ENCODE measurements around the gene GLIS1. TPM values are rescaled to one million over a fixed set of nuclear protein-coding genes. Genes with fewer than 3 reads are reported as not detected.

GLIS1 gene
- total RNA-seq, 2 experiments from 2014 or later, result not detected

DNA sequence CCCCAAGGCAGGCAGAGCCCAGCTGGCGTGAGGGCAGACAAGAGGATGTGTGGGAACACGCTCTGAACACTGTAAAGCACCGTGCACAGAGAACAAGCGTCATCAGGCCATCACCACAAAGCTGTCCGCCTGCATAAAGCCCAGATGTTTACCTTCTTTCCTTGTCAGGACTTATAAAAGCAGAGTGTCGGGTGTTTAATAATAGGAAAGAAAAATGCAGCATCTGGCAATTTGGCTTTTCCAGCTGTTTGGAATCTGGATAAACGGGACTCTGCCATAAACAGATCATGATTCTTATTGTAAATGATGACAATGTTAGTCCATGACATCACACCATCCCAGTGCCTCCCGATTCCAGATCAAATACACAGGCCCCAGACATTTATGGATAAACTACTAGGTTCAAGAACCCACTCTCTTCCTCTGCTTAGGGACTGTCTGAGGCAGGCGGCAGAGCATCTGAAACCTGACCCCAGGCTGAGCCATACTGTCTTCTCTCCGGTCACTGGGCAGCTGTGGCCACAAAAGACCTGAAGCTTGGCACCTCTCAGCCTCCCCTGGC, 4.2 kb downstream of the GLIS1 start:
- DNase-seq (no peak), ATAC-seq (no peak)
- POLR2A ChIA-PET, result no interaction called here
- CTCF ChIA-PET, result interaction anchor here (1.2 kb wide), 1 partner anchor 9 kb away, joined by 3 read pairs; no protein-coding TSS in a partner anchor
- Mint-ChIP-seq H3K4me3 (no peak overlapping the region), H3K27ac (no peak overlapping the region), H3K27me3 (peaks cover 31% of the 10 kb centered on the region), H3K9me3 (no peaks in the 10 kb centered on the region), H3K36me3 (ENCODE audit: low read depth) (no peaks in the 10 kb centered on the region), H3K4me1 (ENCODE audit: low read depth) (no peaks in the 10 kb centered on the region)
- intact Hi-C loops (cut with micrococcal nuclease), result no loop called here
- TF ChIP-seq CTCF (IDR thresholded peaks at IDR 0.05), result no peak

DNA sequence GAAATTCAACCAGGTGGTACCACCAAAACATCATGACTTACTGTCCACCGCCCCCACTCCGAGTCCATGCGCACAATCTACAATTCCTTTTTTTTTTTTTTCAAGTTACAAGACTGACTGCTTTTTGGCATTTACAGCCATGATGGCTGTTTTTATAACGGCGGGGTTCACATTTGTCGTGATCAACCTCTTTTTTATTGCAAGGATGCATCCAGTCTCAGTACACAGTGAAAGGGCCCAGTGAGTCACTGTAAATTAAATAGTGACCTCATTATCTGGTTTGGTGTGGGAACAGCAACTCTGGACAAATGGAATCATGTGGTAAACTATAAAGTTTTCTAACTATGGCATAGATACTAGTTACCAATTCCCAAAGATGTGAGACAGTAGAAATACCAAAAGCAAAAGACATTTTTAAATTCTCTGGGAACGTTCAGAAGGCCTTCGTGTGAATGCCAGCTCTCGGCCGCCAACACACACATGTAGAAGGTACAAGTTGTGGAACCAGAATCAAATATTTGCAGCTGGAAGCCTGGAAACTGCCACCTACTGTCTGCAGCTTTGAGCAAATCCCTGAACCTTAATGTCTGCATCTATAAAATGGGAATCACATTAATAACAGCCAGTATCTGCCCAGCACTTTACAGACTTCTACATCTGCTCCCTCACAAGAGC, 4.9 kb downstream of the GLIS1 start:
- TF ChIP-seq CTCF (IDR thresholded peaks at IDR 0.05), result no peak
- no peak for DNase-seq
- Mint-ChIP-seq H3K27ac (no peak overlapping the region), H3K27me3 (peaks cover 27% of the 10 kb centered on the region), H3K4me3 (no peak overlapping the region), H3K9me3 (no peaks in the 10 kb centered on the region), H3K4me1 (ENCODE audit: low read depth) (no peaks in the 10 kb centered on the region), H3K36me3 (ENCODE audit: low read depth) (no peaks in the 10 kb centered on the region)
- ATAC-seq, result no peak
- ChIA-PET POLR2A (no interaction called here), CTCF (interaction anchor here (1.2 kb wide), 1 partner anchor 10 kb away, joined by 3 read pairs; no protein-coding TSS in a partner anchor)
- intact Hi-C loops (cut with micrococcal nuclease), result no loop called here

- no peak overlapping the region for H3K4me3 Mint-ChIP-seq
- ChIA-PET POLR2A (no interaction called here), CTCF (no interaction called here)
Observed at GRCh38 chr1:53733447-53733931, 5.5 kb downstream of the GLIS1 start.

GRCh38 chr1:53732912-53733317, 6.0 kb downstream of the GLIS1 start:
- intact Hi-C loops (cut with micrococcal nuclease), result no loop called here
- peaks cover 25% of the 10 kb centered on the region for H3K27me3 Mint-ChIP-seq
- CTCF ChIA-PET, result no interaction called here
- H3K27ac Mint-ChIP-seq, result no peak overlapping the region
- H3K4me3 Mint-ChIP-seq, result no peak overlapping the region
- no peaks in the 10 kb centered on the region for H3K4me1 Mint-ChIP-seq (ENCODE audit: low read depth)
- DNase-seq (no peak), ATAC-seq (no peak)
- POLR2A ChIA-PET, result no interaction called here
- H3K36me3 Mint-ChIP-seq (ENCODE audit: low read depth), result no peaks in the 10 kb centered on the region
- H3K9me3 Mint-ChIP-seq, result no peaks in the 10 kb centered on the region
- no peak for TF ChIP-seq CTCF (IDR thresholded peaks at IDR 0.05)

More at GRCh38 chr1:53733447-53733931, 5.5 kb downstream of the GLIS1 start:
- ATAC-seq (no peak), DNase-seq (no peak)
- no peak overlapping the region for H3K27ac Mint-ChIP-seq
- intact Hi-C loops (cut with micrococcal nuclease), result no loop called here
- H3K36me3 Mint-ChIP-seq (ENCODE audit: low read depth), result no peaks in the 10 kb centered on the region
- H3K9me3 Mint-ChIP-seq, result no peaks in the 10 kb centered on the region
- H3K27me3 Mint-ChIP-seq, result peaks cover 27% of the 10 kb centered on the region
- TF ChIP-seq CTCF (IDR thresholded peaks at IDR 0.05), result no peak
- no peaks in the 10 kb centered on the region for H3K4me1 Mint-ChIP-seq (ENCODE audit: low read depth)

- H3K4me3 Mint-ChIP-seq, result no peak overlapping the region
- ChIA-PET POLR2A (no interaction called here), CTCF (no interaction called here)
- no peak for ATAC-seq
- TF ChIP-seq CTCF (IDR thresholded peaks at IDR 0.05), result no peak
- no peak overlapping the region for H3K27ac Mint-ChIP-seq
- H3K27me3 Mint-ChIP-seq, result peaks cover 23% of the 10 kb centered on the region
- no peaks in the 10 kb centered on the region for H3K4me1 Mint-ChIP-seq (ENCODE audit: low read depth)
- intact Hi-C loops (cut with micrococcal nuclease), result no loop called here
- no peaks in the 10 kb centered on the region for H3K36me3 Mint-ChIP-seq (ENCODE audit: low read depth)
- DNase-seq, result no peak
- H3K9me3 Mint-ChIP-seq, result no peaks in the 10 kb centered on the region
Observed at GRCh38 chr1:53732409-53732808, 6.6 kb downstream of the GLIS1 start.

All from activated CD8-positive, alpha-beta T cell treated with anti-CD3 and anti-CD28 coated beads for 36 hours (primary cell).